Glomerular endothelial cell (primary cell): ENCODE data around the gene MAP4. TPM values are rescaled to one million over a fixed set of nuclear protein-coding genes. Genes with fewer than 3 reads are reported as not detected.
"Not testable (repeated sequence)": the region's sequence is repeated elsewhere in the genome, so short reads cannot be mapped to it uniquely, and the experiment has no call there.

Source experiments
- DNase-seq: peaks from one replicate; pipeline ENCODE4 v3.0.0-alpha.2; 2011; ENCODE audit warnings: low read depth, low spot score; ENCODE audit errors: extremely low read depth
- total RNA-seq: library from RNA; depleted of rRNA; stranded (reverse); fragments of >200 nt; gene quantifications from 2 replicates; pipeline ENCODE4 v1.2.3, GENCODE V29; 2015

Gene MAP4
- total RNA-seq, 1 donor from 2014 or later, result 263 TPM

DNA sequence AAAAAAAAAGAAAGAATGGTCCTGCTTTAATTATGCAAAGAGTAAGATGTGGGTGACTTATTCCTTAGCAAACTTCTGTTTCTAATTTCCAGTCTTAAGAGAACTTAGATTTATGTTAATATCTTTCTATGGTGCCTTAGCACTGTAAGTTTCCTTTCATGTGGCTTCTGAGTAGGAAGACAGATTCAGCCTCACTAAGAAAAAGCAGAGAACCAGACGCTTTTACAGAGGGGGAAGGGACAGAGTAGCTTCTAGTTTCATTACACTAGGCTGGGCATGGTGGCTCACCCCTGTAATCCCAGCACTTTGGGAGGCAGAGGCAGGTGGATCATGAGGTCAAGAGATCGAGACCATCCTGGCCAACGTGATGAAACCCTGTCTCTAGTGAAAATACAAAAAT, 118.3 kb downstream of the MAP4 start:
- DNase-seq, result no peak

DNA sequence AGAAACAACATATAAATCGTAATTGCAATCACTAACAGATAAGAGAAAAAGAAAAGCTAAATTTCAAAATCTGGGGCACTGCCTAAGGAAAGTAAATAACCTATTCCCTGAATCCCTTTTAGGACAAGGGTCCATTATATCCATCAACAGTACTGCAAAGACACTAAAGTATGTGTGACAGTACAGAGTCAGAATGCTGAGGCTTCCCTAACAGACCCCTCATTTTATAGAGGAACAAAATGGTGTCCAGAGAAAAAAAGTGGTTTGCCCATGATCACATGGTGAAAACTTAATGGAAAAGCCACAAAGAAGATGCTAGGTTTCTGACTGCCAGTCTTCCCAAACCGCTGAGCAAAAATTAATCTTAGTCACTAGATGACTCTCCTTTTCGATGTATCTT, 119.5 kb downstream of the MAP4 start:
- no peak for DNase-seq

DNA sequence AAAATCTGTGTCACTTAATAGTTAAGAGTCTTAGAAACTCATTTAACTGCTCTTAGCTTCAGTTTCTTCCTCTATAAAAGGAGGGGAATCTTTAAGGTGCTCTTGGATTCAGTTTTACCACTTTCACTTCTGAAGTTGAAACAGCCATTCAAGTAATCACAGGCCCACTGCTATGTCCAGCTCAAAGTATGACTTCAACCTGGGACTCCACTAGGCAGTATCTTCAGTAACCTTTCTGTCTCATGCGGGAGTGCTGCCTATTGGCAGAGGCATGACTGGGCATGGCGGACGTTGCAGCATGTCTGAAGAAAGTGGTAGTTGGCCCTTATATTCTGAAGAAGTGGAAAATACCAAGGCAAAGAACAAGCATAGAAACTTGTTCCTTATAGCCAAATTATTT, 121.0 kb downstream of the MAP4 start:
- DNase-seq, result no peak

DNA sequence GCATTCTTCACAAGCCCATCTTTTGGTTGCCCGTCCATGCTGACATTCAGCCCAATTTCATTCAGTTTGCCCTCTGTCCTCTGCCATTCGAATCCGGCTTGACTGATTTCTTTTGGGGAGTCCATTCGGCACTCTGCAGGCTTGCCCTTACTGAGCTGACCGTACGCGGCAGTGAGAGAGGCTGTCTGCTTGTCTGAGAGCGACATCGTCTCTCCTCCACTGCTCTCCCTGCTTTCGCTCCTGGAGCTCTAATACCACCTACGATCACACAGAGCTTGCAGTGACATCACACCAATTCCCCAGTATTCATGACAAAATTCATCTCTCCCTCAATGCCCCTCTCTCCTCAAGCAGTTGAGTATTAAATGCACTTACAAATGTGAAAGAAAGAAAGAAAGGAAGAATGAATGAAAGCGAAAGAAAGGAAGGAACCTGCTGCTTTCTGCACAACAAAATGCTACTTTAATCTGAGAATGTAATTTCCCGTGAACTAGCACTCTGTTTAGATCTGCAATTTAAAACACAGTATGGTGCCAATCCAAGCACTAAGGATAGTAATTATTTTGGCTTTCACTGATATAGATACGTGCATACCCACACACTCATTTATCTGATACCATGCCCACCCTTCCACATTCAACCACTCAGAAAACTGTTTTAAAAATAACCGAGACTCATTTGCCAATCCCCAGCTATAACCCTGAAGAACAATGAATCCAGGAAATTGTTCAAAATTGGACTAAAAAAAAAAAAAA, 123.8 kb downstream of the MAP4 start:
- no peak for DNase-seq

DNA sequence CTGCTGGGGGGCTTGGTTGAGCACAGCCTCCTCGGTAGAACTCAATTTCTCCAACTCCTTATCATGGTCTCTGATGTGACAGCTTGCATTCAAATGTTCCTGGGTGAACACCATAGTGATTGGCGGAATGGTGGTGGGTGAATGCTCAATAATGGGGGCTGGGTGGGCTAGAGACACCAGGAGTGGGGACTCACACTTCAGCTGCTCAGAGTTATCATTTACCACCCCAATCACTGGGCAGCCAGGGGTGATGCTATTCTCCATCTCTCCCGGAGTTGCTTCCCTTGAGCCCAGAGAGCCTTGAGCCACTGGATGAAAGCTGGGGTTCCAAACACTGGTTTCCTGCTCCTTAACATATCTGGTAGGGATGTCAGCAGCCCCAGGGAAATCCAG, 124.6 kb downstream of the MAP4 start:
- no peak for DNase-seq

DNA sequence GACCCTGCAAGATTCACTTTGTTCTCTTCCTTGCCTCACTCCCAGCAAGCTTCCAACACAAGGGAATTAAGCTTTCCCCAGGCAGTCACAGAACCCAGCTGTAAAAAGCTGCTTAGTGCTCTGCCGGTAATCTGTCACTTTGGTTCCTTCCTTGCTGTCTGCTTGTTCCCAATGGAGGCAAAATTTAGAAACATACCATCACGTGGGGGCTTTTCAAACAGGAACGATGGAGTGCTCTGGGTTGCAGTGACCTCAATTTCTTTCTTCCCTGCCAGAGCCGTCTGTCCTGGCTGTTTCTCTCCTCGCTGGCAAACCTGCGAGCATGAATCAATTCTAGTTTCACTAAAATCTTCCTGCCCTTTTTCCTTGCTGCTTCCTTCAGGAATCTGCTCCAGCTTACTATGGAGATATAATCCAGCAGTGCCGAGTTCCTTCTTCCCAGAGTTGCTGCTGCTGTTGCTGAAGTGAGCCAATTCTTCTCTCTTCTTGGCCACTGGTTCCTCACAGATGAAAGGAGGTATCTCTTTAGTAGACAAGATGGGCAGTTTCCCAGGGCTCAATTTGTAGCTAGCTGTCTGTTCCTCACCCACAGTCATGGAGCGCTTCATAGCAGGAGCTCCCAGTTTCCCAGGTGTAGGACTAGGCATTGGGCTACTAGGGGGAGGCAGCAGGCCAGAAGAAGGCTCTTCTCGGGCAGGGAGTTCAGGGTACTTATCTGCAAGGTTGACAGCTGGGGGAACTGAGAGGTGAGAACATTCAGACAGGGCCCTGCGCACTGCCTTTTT, 125.2 kb downstream of the MAP4 start:
- no peak for DNase-seq

DNA sequence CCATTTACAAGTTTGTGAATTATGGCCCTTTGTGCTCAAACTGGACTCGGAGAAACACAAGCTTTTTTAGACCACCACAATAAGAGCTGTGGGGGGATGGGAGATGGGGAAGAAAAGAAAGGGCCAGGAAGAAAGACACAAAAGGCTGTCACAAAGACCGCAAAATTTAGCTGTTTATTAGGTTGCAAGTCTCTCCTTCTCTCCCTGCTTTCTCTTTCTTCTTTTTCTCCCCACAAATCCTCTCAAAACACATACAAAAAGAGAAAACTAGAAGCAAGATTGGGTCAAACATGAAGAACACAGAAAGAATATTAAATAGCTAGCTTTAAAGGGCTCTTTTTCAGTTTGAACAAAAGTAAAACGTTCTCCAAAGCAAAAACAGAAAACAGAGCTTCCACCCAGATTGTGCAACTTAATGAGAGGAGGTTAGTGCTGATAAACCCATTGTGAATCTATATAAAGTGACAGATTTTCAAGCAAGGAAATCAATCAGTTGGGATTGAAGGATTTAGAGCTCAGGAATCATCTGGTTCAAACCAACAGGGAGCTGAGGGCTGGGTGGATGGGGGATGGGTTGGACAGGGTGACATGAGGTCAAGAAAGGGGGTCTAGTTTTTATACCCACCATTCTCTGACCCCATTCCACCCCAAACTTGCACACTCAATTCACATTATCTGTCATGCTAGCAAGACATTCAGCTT, 125.9 kb downstream of the MAP4 start:
- no peak for DNase-seq

DNA sequence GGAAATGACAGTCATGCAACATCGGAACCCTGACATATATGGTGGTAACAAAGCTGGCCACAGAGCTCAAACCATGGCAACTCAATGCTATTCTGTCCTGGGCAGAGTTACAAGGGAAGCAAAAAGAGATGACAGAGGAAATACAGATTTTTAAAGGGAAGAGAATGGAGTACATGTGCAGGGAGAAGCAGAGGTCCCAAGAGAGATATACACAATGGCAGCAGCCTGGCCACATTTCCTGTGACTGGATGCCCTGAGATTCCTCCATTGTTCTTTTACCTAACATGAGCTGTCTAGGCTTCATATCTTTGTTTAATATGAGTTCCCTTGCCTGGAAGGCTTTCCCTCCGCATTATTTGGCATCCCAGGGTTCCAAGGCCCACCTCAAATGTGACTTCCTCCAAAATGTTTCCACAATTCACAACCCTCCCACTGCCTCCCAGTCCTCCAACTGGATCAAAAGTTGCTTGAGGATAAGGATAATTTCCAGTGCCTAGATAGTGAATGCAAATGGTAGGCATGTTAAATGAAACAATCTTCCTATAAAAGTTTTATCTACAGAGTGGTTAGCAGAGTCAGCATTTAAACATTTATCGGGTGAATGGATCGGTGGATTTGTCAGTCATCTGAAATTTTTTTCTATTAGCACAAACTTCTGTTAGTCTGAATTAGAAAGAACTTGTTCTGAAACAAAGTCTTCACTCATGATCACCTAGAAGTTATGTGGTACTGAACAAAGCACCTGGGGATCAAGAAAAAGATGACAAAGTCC, 127.0 kb downstream of the MAP4 start:
- no peak for DNase-seq

DNA sequence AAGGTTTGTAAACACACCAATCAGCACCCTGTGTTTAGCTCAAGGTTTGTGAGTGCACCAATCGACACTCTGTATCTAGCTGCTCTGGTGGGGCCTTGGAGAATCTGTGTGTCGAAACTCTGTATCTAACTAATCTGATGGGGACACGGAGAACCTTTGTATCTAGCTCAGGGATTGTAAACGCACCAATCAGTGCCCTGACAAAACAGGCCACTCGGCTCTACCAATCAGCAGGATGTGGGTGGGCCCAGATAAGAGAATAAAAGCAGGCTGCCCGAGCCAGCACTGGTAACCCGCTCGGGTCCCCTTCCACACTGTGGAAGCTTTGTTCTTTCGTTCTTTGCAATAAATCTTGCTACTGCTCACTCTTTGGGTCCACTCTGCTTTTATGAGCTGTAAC, 128.2 kb downstream of the MAP4 start:
- not testable (repeated sequence) for DNase-seq

DNA sequence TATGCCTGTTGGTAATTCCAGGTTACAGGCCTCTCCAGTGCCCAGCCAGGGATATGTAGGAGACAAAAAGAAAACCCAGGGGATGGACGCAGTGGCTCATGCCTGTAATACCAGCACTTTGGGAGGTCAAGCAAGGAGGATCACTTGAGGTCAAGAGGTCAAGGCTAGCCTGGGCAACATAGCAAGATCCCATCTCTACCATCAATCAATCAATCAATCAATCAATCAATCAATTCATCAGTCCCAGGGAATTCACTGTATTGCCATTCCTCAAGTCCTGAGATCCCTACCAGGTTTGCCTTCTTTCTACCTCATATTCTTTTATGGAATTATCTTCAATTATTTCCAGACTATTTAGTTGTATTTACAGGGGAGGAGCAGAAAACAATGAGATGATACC, 131.0 kb downstream of the MAP4 start:
- no peak for DNase-seq

DNA sequence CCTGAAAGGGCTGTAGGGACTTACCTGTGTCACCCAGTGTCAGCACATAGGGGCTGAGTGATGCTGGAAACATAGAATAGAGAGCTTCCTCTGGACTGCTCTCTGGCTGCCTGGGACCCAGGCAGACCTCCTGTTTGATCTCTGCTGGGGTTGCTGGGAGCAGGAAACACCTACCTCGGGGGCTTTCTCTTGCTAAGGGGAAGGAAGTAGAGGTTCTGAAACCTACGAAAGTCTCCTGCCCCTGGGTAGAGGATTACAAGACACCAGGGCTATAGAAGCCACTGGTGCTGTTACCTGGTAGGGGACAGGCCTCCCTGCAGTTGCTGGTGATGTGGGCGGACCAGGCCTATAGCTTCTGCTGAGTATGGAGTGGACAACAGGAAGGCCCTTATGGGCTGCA, 131.6 kb downstream of the MAP4 start:
- no peak for DNase-seq

DNA sequence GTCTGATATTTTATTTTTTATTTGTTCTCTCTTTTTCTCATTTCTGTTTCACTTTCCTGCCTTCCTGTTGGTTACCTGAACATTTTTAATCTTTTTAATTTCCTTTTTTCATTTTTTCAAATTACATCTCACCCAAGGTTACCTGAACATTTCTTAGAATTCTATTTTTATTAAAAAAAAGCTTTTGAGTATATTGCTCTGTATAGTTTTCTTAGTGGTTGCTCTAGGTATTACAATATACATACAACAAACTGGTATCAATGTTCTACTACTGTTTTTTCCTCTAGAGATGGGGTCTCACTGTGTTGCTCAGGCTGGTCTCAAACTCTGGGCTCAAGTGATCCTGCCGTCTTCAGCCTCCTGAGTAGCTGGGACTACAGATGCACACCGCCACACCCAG, 133.9 kb downstream of the MAP4 start:
- DNase-seq, result no peak

DNA sequence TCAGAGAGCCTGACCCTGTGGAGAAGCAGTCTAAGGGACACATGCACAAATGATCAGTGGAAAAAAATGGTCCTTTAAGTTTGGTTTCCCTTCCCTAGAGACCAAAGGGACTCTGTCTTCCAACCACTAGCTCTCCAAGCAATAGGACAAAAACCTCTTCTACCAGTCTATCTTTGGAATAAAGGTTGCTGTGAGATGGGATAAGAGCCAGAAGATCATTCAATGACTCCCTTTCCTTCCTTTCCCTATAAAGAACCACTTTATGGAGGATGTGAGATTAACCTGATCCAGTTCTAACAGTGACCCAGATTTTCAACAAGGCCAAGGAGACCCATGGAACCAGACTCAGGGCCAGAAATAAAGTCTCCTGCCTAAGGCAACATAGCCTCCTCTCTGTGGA, 138.5 kb downstream of the MAP4 start:
- no peak for DNase-seq

DNA sequence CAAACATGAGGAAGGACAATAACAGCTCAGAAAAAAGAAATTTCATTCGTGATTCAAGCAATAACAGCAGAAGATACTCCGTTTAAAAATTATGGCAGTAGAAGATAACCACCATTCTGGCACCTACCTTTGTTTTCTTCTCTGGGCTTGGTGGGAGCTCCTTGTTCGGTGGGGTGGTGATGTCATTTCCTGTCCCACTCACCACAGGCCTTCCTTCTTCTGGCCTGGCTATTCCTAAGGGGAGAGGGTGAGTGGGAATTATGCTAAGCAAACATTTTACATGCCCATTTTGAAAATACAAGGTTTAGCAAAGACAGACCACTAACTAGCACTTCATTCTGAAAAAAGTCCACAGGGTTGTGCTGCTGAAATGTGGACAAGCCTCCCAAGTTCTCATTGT, 138.9 kb downstream of the MAP4 start:
- DNase-seq, result no peak

DNA sequence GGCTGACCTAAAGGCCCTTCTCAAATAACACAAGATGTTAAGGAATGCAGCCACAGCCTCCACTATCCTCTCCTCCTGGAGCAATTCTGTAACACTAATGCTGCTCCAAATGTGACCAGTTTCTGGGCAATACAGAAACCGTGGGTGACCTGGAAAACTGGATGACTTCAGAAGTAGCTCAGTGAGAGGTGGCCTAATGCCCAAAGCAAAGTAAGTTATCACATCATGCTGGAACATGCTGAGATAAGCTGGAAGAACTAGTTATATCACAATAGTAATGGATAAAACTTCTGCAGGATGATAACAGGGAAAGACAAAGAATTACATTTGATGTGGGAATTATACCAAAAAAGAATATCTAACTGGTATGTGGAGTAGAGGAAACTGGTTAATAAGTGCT, 141.3 kb downstream of the MAP4 start:
- no peak for DNase-seq

DNA sequence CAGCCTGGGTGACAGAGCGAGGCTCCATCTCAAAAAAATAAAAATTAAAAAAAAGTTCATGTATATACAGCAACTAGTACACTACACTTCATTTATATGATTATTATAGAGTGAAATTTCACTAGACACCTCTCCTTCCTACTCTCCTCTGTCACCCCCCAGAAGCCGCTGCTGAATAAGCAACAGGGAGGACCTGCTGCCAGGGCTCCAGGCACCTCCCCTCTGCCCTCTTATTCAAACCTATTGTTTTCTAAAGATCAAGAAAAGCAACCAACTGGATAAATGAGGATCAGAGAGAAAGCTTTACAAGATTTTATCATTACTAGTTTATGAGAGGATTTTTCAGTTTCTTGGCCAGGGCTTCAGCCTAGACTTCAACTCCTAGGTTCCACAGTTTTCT, 141.8 kb downstream of the MAP4 start:
- no peak for DNase-seq

DNA sequence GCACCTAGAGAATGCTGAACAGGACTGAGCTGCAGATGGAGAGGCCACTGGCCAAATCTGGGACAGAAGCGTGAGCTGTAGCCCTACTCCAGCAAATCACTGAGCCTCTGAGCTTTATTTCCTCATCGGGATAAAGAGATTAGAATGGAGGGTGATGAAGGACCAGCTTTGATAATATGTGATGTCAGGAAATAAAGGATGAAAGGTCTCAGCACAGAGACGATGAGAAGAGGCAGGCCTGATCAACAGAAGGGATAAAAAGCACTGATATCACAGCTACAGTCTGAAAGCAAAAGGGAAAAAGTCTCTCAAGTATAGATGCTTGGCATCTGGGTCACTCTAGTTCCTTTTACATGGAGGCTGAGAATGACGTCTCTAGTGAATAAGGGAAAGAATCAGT, 143.3 kb downstream of the MAP4 start:
- DNase-seq, result no peak

DNA sequence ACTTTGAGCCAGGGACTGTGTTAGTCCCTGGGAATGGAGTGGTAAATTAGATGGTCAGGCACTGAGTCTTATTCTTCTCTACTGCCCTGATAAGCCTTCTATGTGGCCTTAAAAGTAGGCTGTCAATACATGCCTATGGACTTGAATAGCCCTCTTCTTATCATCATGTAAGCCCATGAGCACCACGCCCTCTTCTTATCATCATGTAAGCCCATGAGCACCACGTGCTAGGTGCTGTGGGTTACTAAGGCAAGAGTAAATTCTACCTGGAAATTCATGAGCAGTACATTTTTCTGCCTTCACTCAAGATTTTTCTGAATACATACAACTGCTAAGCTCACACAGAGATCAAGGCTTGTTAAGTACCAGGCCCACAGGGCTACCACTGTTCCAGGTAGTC, 144.8 kb downstream of the MAP4 start:
- DNase-seq, result no peak

DNA sequence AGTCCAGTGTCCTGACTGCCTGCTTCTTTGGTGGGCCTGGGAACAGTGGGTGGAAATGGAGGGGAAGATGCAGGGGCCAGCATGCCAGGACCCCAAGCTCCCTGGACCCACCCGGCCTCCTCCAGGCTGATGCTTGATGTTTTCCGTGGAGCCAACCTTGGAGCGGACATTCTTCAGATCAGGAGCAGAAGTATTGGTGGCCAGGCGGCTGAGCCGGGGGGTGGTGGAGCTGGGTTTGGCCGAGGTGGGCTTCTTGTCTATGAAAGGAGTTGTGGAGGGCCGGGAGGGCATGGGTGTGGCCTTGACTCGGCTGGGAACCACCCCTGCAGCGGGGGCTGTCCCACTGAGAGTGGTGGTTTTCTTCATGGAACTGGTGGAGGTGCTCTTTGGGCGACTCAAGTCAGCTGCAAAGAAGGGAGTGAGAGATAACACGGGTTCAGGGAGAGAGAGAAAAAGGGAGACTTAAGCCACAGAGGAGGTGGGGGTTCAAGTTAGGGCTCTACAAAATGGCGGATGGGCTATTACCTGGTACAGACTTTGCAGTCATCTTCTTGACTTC, 145.4 kb downstream of the MAP4 start:
- DNase-seq, result no peak

DNA sequence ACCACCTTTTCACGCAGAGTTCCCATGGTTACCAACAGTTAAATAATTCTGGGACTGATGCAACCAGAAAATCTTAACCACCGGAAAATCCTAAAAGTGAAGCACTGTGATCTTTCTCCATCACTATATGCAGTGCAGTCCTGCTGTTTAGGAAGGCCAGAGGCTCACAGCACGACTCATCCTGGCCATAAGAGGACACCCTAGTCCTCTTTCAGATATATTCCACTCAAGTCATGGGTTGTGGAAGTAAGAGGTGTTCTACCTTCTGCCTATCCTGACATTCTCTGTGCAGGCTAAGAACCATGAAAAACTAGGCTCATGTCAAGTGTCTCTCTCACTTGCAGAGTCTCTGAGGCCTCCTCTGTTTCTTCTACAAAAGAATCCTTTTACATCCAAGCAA, 146.1 kb downstream of the MAP4 start:
- DNase-seq, result no peak

DNA sequence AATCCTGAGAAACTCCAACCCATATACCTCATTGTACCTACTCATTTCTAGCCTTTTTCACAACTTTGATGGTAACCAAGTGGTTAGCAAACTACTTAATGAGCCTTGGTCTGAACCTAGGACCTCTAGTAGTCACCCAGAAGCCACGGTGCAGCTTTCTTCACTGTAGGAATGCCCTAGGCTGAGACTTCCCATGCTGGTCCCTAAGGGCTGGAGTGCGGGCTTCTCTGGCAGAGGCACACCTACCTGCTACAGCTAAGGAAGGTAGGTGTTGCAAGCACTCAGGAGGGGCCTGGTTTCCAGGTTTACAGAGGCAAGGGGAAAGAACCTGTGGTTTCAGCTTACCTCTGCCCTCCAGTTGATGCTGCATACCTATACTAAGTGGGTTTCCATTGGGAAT, 147.9 kb downstream of the MAP4 start:
- no peak for DNase-seq
